HG03521 (cell line): ENCODE measurements around the gene PRSS8.
"Not testable (repeated sequence)": the region's sequence is repeated elsewhere in the genome, so short reads cannot be mapped to it uniquely, and the experiment has no call there.

ENCODE experiments used
- ATAC-seq: cut with Tn5 transposase; IDR thresholded peaks from one replicate; pipeline ENCODE4 v1.9.1; 2021; ENCODE audit warnings: mild to moderate bottlenecking, moderate library complexity; ENCODE audit not compliant: unreplicated experiment

The PRSS8 gene

GRCh38 chr16:31106509-31107464, 28.7 kb downstream of the PRSS8 start:
- ATAC-seq: no peak

GRCh38 chr16:31105677-31106213, 29.8 kb downstream of the PRSS8 start:
- no peak for ATAC-seq

GRCh38 chr16:31100876-31101641, 34.5 kb downstream of the PRSS8 start:
- not testable (repeated sequence) for ATAC-seq

- ATAC-seq: no peak
Measured at GRCh38 chr16:31099860-31100638, 35.5 kb downstream of the PRSS8 start.

GRCh38 chr16:31094424-31095120, 41.0 kb downstream of the PRSS8 start, which contains the start of gene VKORC1:
TSS of gene VKORC1 (minus strand) at chr16:31094797. CDS start at chr16:31094729, 68 bp downstream.
- peak; percentile 84 for ATAC-seq

- no peak for ATAC-seq
Measured at GRCh38 chr16:31094088-31094423, 41.5 kb downstream of the PRSS8 start.

GRCh38 chr16:31093132-31093703, 42.3 kb downstream of the PRSS8 start:
- no peak for ATAC-seq

- ATAC-seq: no peak
Measured at GRCh38 chr16:31092330-31092729, 43.2 kb downstream of the PRSS8 start.

- ATAC-seq: no peak
Measured at GRCh38 chr16:31090540-31090939, 45.0 kb downstream of the PRSS8 start.

- no peak for ATAC-seq
Measured at GRCh38 chr16:31089199-31089598, 46.3 kb downstream of the PRSS8 start.

GRCh38 chr16:31088459-31089183, 46.9 kb downstream of the PRSS8 start, which contains the start of gene PRSS53:
TSS of gene PRSS53 (minus strand) at chr16:31088943. CDS start at chr16:31088809, 134 bp downstream.
- no peak for ATAC-seq

GRCh38 chr16:31087971-31088370, 47.6 kb downstream of the PRSS8 start:
- no peak for ATAC-seq

GRCh38 chr16:31087481-31087880, 48.0 kb downstream of the PRSS8 start:
- ATAC-seq: no peak

- no peak for ATAC-seq
Measured at GRCh38 chr16:31086629-31086906, 49.0 kb downstream of the PRSS8 start.

- no peak for ATAC-seq
Measured at GRCh38 chr16:31085873-31086628, 49.5 kb downstream of the PRSS8 start.

GRCh38 chr16:31085411-31085810, 50.1 kb downstream of the PRSS8 start:
- no peak for ATAC-seq

GRCh38 chr16:31084584-31085302, 50.8 kb downstream of the PRSS8 start:
- ATAC-seq: no peak

- no peak for ATAC-seq
Measured at GRCh38 chr16:31083981-31084380, 51.5 kb downstream of the PRSS8 start.
